ENCODE data around the gene HEXA. TPM values are rescaled to one million over a fixed set of nuclear protein-coding genes. Genes with fewer than 3 reads are reported as not detected.
"Not testable (repeated sequence)": the region's sequence is repeated elsewhere in the genome, so short reads cannot be mapped to it uniquely, and the experiment has no call there.

The HEXA gene
- total and polyA plus RNA-seq, 2 donors (not counting 1 experiment from before 2014, with no cell fraction given), result 151 to 182 TPM

DNA sequence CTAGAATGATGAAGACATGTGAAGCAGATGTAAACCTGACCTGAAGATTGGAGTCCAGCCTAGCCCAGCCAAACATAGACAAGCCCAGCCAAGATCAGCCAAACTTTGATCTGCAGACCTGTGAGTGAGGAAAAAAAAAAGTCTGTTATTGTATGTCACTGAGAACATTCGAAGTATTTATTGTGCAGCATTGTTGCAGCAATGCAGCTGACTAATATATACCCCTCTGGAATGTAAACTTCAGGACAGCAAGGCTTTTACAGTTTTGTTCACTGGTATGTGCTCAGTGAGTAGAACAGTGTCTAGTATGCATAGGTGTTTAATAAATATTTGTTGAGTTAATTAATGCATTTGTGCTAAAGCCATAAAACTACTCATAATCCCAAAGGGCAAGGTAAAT, 45.7 kb upstream of the HEXA start:
- Mint-ChIP-seq H3K4me1 (peaks cover 6% of the 10 kb centered on the region), H3K27ac (no peak overlapping the region), H3K4me3 (no peak overlapping the region), H3K9me3 (ENCODE audit: insufficient read depth) (peaks cover 11% of the 10 kb centered on the region), H3K27me3 (no peaks in the 10 kb centered on the region)
- Histone ChIP-seq H3K4me2 (replicated peaks; ENCODE audit: low read depth, low read length, poor library complexity, severe bottlenecking) (no peak overlapping the region), H4K20me1 (ENCODE audit: control insufficient read depth, insufficient read depth, low read length, poor library complexity, severe bottlenecking) (no peaks in the 10 kb centered on the region), H3K4me1 (ENCODE audit: control insufficient read depth in 2 of 2, insufficient read depth in 2 of 2, low read length in 2 of 2) (peaks cover 0 to 4% of the 10 kb centered on the region in 2 donors), H3K4me3 (ENCODE audit: control extremely low read depth in 1 of 5, extremely low read depth in 1 of 5, insufficient read depth in 1 of 5, low read depth in 2 of 5, low read length in 4 of 5) (no peak overlapping the region), H3K27ac (ENCODE audit: low read length in 2 of 2) (no peak overlapping the region), H3K79me2 (ENCODE audit: control insufficient read depth, insufficient read depth, low read length) (no peaks in the 10 kb centered on the region), H3K9me3 (ENCODE audit: control extremely low read depth in 1 of 3, control insufficient read depth in 2 of 3, insufficient read depth in 1 of 3, low read length in 2 of 3) (peaks cover 0 to 13% (median 3%) of the 10 kb centered on the region in 3 donors), H2AFZ (ENCODE audit: insufficient read depth, low read depth, low read length, poor library complexity, severe bottlenecking) (no peak overlapping the region), H3K36me3 (replicated peaks in 1 of 2; ENCODE audit: control extremely low read depth in 1 of 2, control insufficient read depth in 1 of 2, extremely low read depth in 1 of 2, insufficient read depth in 2 of 2, low read length in 1 of 2) (no peaks in the 10 kb centered on the region), H3K27me3 (replicated peaks in 1 of 4; ENCODE audit: control extremely low read depth in 1 of 4, control insufficient read depth in 3 of 4, insufficient read depth in 4 of 4, low read length in 3 of 4) (no peaks in the 10 kb centered on the region), H3K9ac (ENCODE audit: low read length) (no peak overlapping the region)
- no peak for ATAC-seq (ENCODE audit: low read depth)
- TF ChIP-seq CTCF (IDR thresholded peaks at IDR 0.05) (no peak), EZH2 (IDR thresholded peaks at IDR 0.05; ENCODE audit: borderline replicate concordance, insufficient read depth, low read depth, low read length, poor library complexity, severe bottlenecking) (no peak)
- ChIA-PET CTCF (no interaction called here), POLR2A (no interaction called here)
- WGBS (ENCODE audit: insufficient coverage), result no CpG with 5 or more reads among the region's 1 CpG
- intact Hi-C loops (cut with micrococcal nuclease), result no loop called here
- no peak for DNase-seq

GRCh38 chr15:72420576-72420975, 44.8 kb upstream of the HEXA start:
- ATAC-seq (ENCODE audit: low read depth) (no peak), DNase-seq (peak; percentile 15)
- Histone ChIP-seq H3K27me3 (replicated peaks in 1 of 4; ENCODE audit: control extremely low read depth in 1 of 4, control insufficient read depth in 3 of 4, insufficient read depth in 4 of 4, low read length in 3 of 4) (no peaks in the 10 kb centered on the region), H3K9ac (ENCODE audit: low read length) (no peak overlapping the region), H3K9me3 (ENCODE audit: control extremely low read depth in 1 of 3, control insufficient read depth in 2 of 3, insufficient read depth in 1 of 3, low read length in 2 of 3) (peaks cover 0 to 7% (median 1%) of the 10 kb centered on the region in 3 donors), H3K27ac (ENCODE audit: low read length in 2 of 2) (no peak overlapping the region), H4K20me1 (ENCODE audit: control insufficient read depth, insufficient read depth, low read length, poor library complexity, severe bottlenecking) (no peaks in the 10 kb centered on the region), H3K4me1 (ENCODE audit: control insufficient read depth in 2 of 2, insufficient read depth in 2 of 2, low read length in 2 of 2) (peaks cover 0 to 4% of the 10 kb centered on the region in 2 donors), H2AFZ (ENCODE audit: insufficient read depth, low read depth, low read length, poor library complexity, severe bottlenecking) (no peak overlapping the region), H3K4me3 (ENCODE audit: control extremely low read depth in 1 of 5, extremely low read depth in 1 of 5, insufficient read depth in 1 of 5, low read depth in 2 of 5, low read length in 4 of 5) (no peak overlapping the region), H3K4me2 (replicated peaks; ENCODE audit: low read depth, low read length, poor library complexity, severe bottlenecking) (no peak overlapping the region), H3K79me2 (ENCODE audit: control insufficient read depth, insufficient read depth, low read length) (no peaks in the 10 kb centered on the region), H3K36me3 (replicated peaks in 1 of 2; ENCODE audit: control extremely low read depth in 1 of 2, control insufficient read depth in 1 of 2, extremely low read depth in 1 of 2, insufficient read depth in 2 of 2, low read length in 1 of 2) (no peaks in the 10 kb centered on the region)
- Mint-ChIP-seq H3K4me1 (peaks cover 6% of the 10 kb centered on the region), H3K27ac (no peak overlapping the region), H3K9me3 (ENCODE audit: insufficient read depth) (peaks cover 9% of the 10 kb centered on the region), H3K27me3 (no peaks in the 10 kb centered on the region), H3K4me3 (no peak overlapping the region)
- no CpG with 5 or more reads among the region's 2 CpGs for WGBS (ENCODE audit: insufficient coverage)
- CTCF ChIA-PET, result no interaction called here
- intact Hi-C loops (cut with micrococcal nuclease), result no loop called here
- TF ChIP-seq CTCF (IDR thresholded peaks at IDR 0.05) (no peak), EZH2 (IDR thresholded peaks at IDR 0.05; ENCODE audit: borderline replicate concordance, insufficient read depth, low read depth, low read length, poor library complexity, severe bottlenecking) (no peak)
- POLR2A ChIA-PET, result interaction anchor here (0.6 kb wide), 1 partner anchor 1886 kb away, joined by 3 read pairs; no protein-coding TSS in a partner anchor

DNA sequence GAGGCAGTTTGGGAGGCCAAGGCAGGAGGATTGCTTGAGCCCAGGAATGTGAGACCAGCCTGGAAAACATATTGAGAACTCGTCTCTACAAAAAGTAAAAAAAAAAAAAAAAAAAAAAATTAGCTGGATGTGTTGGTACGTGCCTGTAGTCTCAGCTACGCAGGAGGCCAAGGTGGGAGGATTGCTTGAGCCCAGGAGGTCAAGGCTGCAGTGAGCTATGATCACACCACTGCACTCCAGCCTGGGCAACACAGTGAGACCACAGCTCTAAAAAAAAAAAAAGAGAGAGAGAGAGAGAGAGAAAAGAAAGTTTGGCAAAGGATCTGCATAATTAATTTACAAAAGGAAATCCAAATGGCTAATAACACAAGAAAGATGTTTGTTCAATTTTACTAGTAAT, 44.0 kb upstream of the HEXA start:
- POLR2A ChIA-PET; ATAC-seq (ENCODE audit: low read depth): not testable (repeated sequence)

More for the DNA sequence above, 44.0 kb upstream of the HEXA start:
- H2AFZ ChIP-seq (ENCODE audit: insufficient read depth, low read depth, low read length, poor library complexity, severe bottlenecking); H3K9ac ChIP-seq (ENCODE audit: low read length); H3K4me1 Mint-ChIP-seq; H3K36me3 ChIP-seq (replicated peaks in 1 of 2; ENCODE audit: control extremely low read depth in 1 of 2, control insufficient read depth in 1 of 2, extremely low read depth in 1 of 2, insufficient read depth in 2 of 2, low read length in 1 of 2); H3K4me1 ChIP-seq (ENCODE audit: control insufficient read depth in 2 of 2, insufficient read depth in 2 of 2, low read length in 2 of 2); H3K4me2 ChIP-seq (replicated peaks; ENCODE audit: low read depth, low read length, poor library complexity, severe bottlenecking); H3K27me3 ChIP-seq (replicated peaks in 1 of 4; ENCODE audit: control extremely low read depth in 1 of 4, control insufficient read depth in 3 of 4, insufficient read depth in 4 of 4, low read length in 3 of 4); intact Hi-C loops (cut with micrococcal nuclease); CTCF ChIA-PET; H3K27ac ChIP-seq (ENCODE audit: low read length in 2 of 2); DNase-seq; H3K27me3 Mint-ChIP-seq; H3K9me3 Mint-ChIP-seq (ENCODE audit: insufficient read depth); H3K27ac Mint-ChIP-seq; H3K79me2 ChIP-seq (ENCODE audit: control insufficient read depth, insufficient read depth, low read length); H3K4me3 Mint-ChIP-seq; H4K20me1 ChIP-seq (ENCODE audit: control insufficient read depth, insufficient read depth, low read length, poor library complexity, severe bottlenecking); H3K4me3 ChIP-seq (ENCODE audit: control extremely low read depth in 1 of 5, extremely low read depth in 1 of 5, insufficient read depth in 1 of 5, low read depth in 2 of 5, low read length in 4 of 5); H3K9me3 ChIP-seq (ENCODE audit: control extremely low read depth in 1 of 3, control insufficient read depth in 2 of 3, insufficient read depth in 1 of 3, low read length in 2 of 3): not testable (repeated sequence)
- no CpG with 5 or more reads among the region's 3 CpGs for WGBS (ENCODE audit: insufficient coverage)
